Measurements from ENCODE around the gene SIPA1L2.
"Not testable (repeated sequence)": the region's sequence is repeated elsewhere in the genome, so short reads cannot be mapped to it uniquely, and the experiment has no call there.

SIPA1L2 gene

DNA sequence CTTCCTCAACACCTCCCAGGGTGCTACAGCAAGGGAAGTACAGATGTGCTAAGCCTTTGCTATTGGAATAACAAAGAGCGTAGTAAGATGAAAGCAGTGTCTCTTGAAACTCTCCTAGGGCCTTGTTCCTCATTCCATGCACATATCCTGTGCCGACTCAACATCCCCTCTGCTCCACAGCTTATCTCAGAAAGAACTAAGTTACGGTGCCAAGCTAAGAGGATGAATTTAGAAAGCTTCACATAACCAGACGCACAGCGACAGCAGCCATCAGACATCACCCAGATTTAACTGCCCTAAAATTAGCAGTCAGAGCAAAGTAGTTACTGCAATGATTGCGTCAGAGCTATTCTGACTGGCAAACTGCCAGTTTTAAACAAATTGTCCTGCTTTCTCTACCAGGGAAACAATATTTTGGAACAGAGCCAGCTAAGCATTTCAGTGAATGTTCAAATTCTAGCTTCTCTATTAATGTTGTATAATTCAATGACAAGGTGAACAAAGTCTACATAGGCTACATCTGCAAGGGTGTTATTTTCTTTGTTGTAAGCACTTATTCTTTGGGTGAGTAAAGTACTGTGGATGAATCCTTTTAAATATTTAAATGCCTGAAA lies 9.5 kb downstream of the SIPA1L2 start:
- no peak overlapping the region for H3K4me3 ChIP-seq
- H3K27me3 ChIP-seq (ENCODE audit: low read depth) = no peaks in the 10 kb centered on the region
- in situ Hi-C loops (cut with MboI; ENCODE audit: low sequenced_read_pairs) = loop anchor here (10.0 kb wide), 1 partner anchor 306 kb away; no protein-coding TSS in a partner anchor
- DNase-seq (ENCODE audit: low spot score in 2 of 2) = peak; percentile 64 to 71
- H3K4me1 ChIP-seq = peaks cover 51% of the 10 kb centered on the region
- no peaks in the 10 kb centered on the region for H3K9me3 ChIP-seq
- H3K36me3 ChIP-seq (replicated peaks) = no peaks in the 10 kb centered on the region

DNA sequence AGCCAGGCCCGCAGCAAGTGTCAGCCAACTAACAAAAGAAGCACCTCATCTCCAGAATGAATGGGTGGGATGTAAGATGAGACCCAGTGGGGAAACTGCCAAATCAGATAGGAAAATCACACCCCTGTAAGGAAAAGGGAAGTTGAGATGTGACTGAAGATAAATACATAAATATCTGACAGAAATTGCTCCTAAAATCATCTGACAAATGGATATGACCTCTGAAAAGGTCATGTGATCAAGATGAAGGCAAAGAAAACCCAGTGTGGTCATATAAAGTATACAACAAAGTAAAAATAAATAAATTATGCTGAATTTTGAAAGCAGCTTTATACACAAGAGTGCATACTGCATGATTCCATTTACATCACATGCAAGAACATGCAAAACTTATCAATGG lies 12.7 kb downstream of the SIPA1L2 start:
- in situ Hi-C loops (cut with MboI; ENCODE audit: low sequenced_read_pairs) = no loop called here

GRCh38 chr1:232615306-232615800 lies 14.6 kb downstream of the SIPA1L2 start:
- no peaks in the 10 kb centered on the region for H3K9me3 ChIP-seq
- peak; percentile 62 to 95 for DNase-seq (ENCODE audit: low spot score in 2 of 2)
- no peaks in the 10 kb centered on the region for H3K36me3 ChIP-seq (replicated peaks)
- no peaks in the 10 kb centered on the region for H3K27me3 ChIP-seq (ENCODE audit: low read depth)
- H3K4me3 ChIP-seq = no peak overlapping the region
- H3K4me1 ChIP-seq = peaks cover 80% of the 10 kb centered on the region
- in situ Hi-C loops (cut with MboI; ENCODE audit: low sequenced_read_pairs) = no loop called here

More for the DNA sequence above, 12.7 kb downstream of the SIPA1L2 start:
- Histone ChIP-seq H3K4me3 (no peak overlapping the region), H3K4me1 (peaks cover 77% of the 10 kb centered on the region), H3K9me3 (no peaks in the 10 kb centered on the region), H3K27me3 (ENCODE audit: low read depth) (no peaks in the 10 kb centered on the region), H3K36me3 (replicated peaks) (no peaks in the 10 kb centered on the region)
- DNase-seq (ENCODE audit: low spot score in 2 of 2) = no peak

DNA sequence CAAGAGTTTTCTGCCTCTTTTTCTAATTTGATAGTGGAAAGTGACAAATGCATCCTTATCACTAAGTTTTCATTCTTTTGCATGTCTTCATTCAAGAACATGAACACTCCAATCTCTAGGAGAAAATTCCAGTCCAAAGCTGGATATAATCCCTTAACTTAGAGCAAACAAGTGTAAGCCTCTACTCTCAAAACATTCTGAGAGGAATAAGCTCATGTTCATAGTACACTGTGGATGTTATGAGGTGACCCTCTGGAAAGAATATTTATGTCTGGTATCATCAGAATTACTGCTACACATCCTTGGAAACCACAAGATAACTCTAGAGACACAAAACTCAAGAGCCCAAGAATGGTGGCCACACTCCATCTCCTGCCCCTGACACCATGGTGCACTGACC lies 15.1 kb downstream of the SIPA1L2 start:
- in situ Hi-C loops (cut with MboI; ENCODE audit: low sequenced_read_pairs) = no loop called here
- Histone ChIP-seq H3K4me3 (no peak overlapping the region), H3K9me3 (no peaks in the 10 kb centered on the region), H3K4me1 (peaks cover 74% of the 10 kb centered on the region), H3K36me3 (replicated peaks) (no peaks in the 10 kb centered on the region), H3K27me3 (ENCODE audit: low read depth) (no peaks in the 10 kb centered on the region)
- DNase-seq (ENCODE audit: low spot score in 2 of 2) = no peak

GRCh38 chr1:232613752-232614381 lies 16.1 kb downstream of the SIPA1L2 start:
- H3K36me3 ChIP-seq (replicated peaks) = no peaks in the 10 kb centered on the region
- in situ Hi-C loops (cut with MboI; ENCODE audit: low sequenced_read_pairs) = no loop called here

DNA sequence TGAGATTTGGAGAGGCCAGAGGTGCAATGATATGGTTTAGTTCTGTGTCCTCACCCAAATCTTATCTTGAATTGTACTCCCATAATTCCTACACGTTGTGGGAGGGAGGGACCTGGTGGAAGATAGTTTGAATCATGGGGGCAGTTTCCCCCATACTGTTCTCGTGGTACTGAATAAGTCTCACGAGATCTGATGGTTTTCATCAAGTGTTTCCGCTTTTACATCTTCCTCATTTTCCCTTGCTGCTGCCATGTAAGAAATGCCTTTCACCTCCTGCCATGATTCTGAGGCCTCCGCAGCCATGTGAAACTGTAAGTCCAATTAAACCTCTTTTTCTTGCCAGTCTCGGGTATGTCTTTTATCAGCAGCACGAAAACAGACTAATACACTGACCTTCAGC lies 17.1 kb downstream of the SIPA1L2 start:
- H3K4me3 ChIP-seq; DNase-seq (ENCODE audit: low spot score in 2 of 2); H3K9me3 ChIP-seq; H3K36me3 ChIP-seq (replicated peaks); in situ Hi-C loops (cut with MboI; ENCODE audit: low sequenced_read_pairs); H3K27me3 ChIP-seq (ENCODE audit: low read depth): not testable (repeated sequence)
- H3K4me1 ChIP-seq = peaks cover 68% of the 10 kb centered on the region

More at GRCh38 chr1:232613752-232614381, 16.1 kb downstream of the SIPA1L2 start:
- H3K27me3 ChIP-seq (ENCODE audit: low read depth) = no peaks in the 10 kb centered on the region
- no peaks in the 10 kb centered on the region for H3K9me3 ChIP-seq
- no peak overlapping the region for H3K4me3 ChIP-seq
- DNase-seq (ENCODE audit: low spot score in 2 of 2) = peak; percentile 45 to 86
- peaks cover 70% of the 10 kb centered on the region for H3K4me1 ChIP-seq

- Histone ChIP-seq H3K4me3 (no peak overlapping the region), H3K36me3 (replicated peaks) (no peaks in the 10 kb centered on the region), H3K4me1 (peaks cover 60% of the 10 kb centered on the region), H3K27me3 (ENCODE audit: low read depth) (no peaks in the 10 kb centered on the region), H3K9me3 (no peaks in the 10 kb centered on the region)
- peak; percentile 43 to 79 for DNase-seq (ENCODE audit: low spot score in 2 of 2)
- in situ Hi-C loops (cut with MboI; ENCODE audit: low sequenced_read_pairs) = no loop called here
Measured at GRCh38 chr1:232611834-232612233, 18.1 kb downstream of the SIPA1L2 start.

DNA sequence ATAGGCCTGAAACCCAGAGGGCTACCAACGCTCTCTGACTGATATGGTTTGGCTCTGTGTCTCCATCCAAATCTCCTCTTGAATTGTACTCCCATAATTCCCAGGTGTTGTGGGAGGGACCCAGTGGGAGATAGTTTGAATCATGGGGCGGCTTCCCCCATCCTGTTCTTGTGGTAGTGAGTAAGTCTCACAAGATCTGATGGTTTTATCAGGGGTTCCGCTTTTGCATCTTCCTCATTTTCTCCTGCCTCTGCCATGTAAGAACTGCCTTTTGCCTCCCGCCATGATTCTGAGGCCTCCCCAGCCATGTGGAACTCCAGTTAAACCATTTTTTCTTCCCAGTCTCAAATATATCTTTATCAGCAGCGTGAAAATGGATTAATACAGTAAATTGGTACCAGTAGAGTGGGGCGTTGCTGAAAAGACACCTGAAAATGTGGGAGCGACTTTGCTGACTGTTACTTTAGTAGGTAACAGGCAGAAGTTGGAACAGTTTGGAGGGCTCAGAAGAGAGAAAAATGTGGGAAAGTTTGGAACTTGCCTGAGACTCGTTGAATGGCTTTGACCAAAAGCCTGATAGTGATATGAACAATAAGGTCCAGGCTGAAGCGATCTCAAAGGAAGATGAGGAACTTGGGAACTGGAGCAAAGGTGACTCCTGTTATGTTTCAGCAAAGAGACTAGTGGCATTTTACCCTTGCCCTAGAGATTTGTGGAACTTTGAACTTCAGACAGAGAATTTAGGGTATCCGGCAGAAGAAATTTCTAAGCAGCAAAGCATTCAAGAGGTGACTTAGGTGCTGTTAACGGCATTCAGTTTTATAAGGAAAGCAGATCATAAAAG lies 18.8 kb downstream of the SIPA1L2 start:
- DNase-seq (ENCODE audit: low spot score in 2 of 2); H3K27me3 ChIP-seq (ENCODE audit: low read depth); in situ Hi-C loops (cut with MboI; ENCODE audit: low sequenced_read_pairs): not testable (repeated sequence)

DNA sequence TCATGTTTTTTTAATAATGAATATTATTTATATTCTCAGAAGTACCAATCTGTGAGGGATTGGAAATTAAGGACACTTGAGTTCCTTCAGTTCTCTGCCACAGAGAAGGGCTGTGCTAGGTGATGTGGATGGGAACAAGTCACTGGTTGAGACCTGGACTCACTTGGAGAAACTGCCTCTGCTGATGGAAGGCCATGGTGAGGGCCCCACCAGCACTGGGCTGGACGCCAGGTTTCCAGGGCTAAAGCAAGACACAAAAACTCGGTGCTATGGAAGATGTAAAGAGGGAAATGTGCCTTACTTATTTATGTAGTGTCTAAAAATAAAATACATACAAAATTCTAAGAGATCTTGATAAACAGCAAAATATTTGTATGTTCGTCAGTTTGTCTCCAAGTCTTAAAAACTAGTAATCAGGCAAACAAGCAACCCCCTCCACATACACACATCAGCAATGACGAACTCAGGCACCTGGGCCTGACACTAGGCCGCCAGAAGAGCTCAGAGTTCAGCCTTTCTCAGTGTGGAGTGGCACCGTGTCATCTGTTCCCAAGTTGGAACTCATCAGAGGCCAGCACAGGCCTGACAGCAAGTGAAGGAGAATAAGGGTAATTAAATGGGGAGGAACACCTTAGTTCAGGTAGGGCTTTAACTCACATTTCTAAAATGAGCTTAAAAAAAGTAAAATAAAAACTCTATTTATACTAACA lies 19.6 kb downstream of the SIPA1L2 start:
- Histone ChIP-seq H3K9me3 (no peaks in the 10 kb centered on the region), H3K27me3 (ENCODE audit: low read depth) (no peaks in the 10 kb centered on the region), H3K4me1 (peaks cover 49% of the 10 kb centered on the region), H3K36me3 (replicated peaks) (no peaks in the 10 kb centered on the region), H3K4me3 (no peak overlapping the region)
- no peak for DNase-seq (ENCODE audit: low spot score in 2 of 2)
- in situ Hi-C loops (cut with MboI; ENCODE audit: low sequenced_read_pairs) = no loop called here

More for the DNA sequence above, 18.8 kb downstream of the SIPA1L2 start:
- H3K4me3 ChIP-seq; H3K9me3 ChIP-seq; H3K36me3 ChIP-seq (replicated peaks): not testable (repeated sequence)
- peaks cover 57% of the 10 kb centered on the region for H3K4me1 ChIP-seq

GRCh38 chr1:232608427-232608826 lies 21.5 kb downstream of the SIPA1L2 start:
- Histone ChIP-seq H3K4me3 (no peak overlapping the region), H3K36me3 (replicated peaks) (no peaks in the 10 kb centered on the region), H3K27me3 (ENCODE audit: low read depth) (no peaks in the 10 kb centered on the region), H3K9me3 (no peaks in the 10 kb centered on the region), H3K4me1 (peaks cover 30% of the 10 kb centered on the region)
- in situ Hi-C loops (cut with MboI; ENCODE audit: low sequenced_read_pairs) = no loop called here
- DNase-seq (ENCODE audit: low spot score in 2 of 2) = no peak

DNA sequence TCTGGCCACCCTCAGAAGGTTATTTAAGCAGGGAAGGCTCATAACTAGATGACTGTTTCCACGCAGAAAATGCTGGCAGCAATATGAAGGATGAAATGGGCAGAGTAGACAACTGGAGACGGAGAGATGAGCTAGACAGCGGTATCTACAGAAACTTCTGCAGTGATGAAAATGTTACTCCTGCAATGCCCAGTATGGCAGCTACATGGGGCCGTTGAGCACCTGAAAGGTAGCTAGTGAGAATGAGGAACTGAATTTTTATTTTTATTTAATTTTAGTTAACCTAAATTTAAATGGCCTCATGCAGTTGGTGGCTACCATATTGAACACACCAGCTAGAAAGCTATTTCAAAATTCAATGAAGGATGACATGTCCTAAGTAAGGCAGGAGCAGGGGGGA lies 27.3 kb downstream of the SIPA1L2 start:
- no peak for DNase-seq (ENCODE audit: low spot score in 2 of 2)
- Histone ChIP-seq H3K9me3 (no peaks in the 10 kb centered on the region), H3K4me3 (no peak overlapping the region), H3K4me1 (peaks cover 5% of the 10 kb centered on the region; the same call in 1 of the 2 replicates), H3K36me3 (replicated peaks) (no peaks in the 10 kb centered on the region), H3K27me3 (ENCODE audit: low read depth) (no peaks in the 10 kb centered on the region)
- in situ Hi-C loops (cut with MboI; ENCODE audit: low sequenced_read_pairs) = no loop called here

DNA sequence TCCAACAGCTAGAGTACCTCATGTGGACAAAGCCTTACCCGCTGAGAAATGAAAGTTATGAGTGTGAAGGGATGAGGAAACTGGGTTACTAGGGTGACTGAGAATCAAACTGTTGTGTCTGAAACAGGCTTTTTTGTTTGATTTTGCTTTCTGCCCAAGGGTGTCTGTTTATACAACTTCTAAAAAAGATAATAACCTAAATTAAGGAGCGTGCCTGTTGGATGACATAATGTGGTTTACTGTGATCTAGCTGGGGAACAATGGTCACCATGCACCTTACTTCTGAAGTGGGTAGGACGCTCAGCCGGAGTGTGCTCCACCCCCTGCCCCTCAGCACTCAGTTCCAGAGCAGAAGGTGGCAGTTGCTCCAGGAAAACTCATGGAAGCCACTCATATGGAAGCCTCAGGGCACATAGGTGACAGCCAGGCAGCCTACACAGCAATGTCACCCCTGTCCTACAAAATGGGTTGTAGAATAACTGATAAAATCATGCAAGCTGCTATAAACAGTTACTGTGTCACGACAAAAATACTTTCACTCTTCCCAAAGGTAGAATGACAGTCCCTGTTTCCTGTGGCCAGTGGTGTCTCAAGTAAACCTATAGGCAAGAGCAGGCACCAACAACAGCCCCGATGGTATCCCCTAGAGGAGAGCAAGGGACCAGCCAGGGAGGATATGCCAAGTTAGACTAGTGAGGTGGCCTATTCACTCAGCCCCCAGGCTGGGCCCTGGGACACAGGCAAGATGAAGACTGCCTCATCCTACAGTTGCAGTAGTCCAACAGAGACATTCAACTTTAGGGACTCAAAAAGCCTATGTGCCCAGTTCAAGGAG lies 29.3 kb downstream of the SIPA1L2 start:
- in situ Hi-C loops (cut with MboI; ENCODE audit: low sequenced_read_pairs) = no loop called here
- Histone ChIP-seq H3K36me3 (replicated peaks) (no peaks in the 10 kb centered on the region), H3K4me1 (peaks cover 5% of the 10 kb centered on the region; the same call in 1 of the 2 replicates), H3K4me3 (no peak overlapping the region), H3K27me3 (ENCODE audit: low read depth) (no peaks in the 10 kb centered on the region), H3K9me3 (no peaks in the 10 kb centered on the region)
- no peak for DNase-seq (ENCODE audit: low spot score in 2 of 2)
